ENCODE results near the gene ZNF516.

The ZNF516 gene

DNA sequence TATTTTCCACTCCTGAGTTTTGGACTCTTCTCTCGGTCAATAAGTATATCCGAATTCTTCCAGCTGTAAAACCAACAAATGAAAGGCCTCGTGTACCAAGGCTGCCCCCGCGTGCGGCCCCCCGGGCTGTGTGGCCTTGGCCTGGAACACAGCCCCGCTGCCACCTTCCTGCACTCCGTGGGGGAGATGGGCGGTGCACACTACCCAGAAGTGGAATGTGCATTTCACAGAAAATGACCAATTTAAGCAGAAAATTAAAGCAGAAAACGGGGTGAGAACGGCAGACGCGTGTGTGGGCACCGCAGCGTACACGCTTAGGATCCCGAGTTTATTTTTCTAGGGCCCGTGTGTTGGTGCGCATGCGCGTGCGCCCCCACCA is 34.4 kb upstream of the ZNF516 start:
- no peak for TF ChIP-seq CTCF (IDR thresholded peaks at IDR 0.05; ENCODE audit: insufficient read depth, missing control alignments)
- DNase-seq (ENCODE audit: insufficient read length, low spot score) (no peak), FAIRE-seq (no peak)

DNA sequence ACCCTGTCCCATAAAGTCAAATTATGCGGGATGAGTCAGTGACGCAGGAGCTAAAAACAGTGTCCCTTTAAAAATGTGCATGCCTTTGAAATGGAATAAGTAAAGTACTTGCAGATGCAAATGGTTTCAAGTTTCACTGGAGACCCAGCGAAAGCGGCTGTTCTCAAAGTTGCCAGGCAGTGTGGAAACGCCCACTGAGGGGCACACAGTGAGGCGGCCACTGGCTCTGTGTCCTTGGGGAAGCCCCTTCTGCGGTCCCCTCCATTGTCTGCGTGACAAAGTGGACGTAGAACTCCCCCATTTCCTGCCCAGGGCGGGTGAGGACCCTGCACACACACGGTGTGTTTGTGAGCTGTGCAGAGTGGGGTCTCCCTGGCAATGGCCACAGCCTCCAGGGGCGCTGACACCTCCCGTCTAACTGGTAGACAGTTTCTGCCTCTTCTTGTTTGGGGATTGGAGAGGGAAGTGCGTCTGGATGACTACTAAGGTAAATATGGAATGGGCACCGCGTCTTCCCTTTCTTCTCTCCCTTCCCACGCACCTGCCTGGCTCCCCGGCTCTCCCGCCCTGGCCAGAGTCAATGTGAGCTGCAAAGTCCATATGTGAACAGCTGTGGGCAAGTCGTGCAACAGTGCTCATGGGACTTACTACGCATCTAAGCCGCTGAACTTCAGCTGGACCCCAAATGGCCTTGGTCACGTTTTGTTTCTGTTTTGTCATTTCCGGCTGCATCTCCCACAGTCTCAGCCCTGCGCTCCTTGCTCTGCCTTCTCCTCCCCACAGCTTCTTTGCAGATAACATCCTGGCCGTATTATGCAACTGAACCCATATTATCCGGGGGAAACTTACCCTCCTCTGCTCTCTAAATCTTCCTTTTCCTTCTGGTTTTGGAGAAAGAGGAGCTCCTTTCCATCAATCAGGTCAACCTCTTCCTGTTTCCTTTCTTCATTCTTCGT is 33.7 kb upstream of the ZNF516 start:
- DNase-seq (ENCODE audit: insufficient read length, low spot score) (no peak), FAIRE-seq (peak; percentile 91)
- no peak for TF ChIP-seq CTCF (IDR thresholded peaks at IDR 0.05; ENCODE audit: insufficient read depth, missing control alignments)

- FAIRE-seq = no peak
- no peak for DNase-seq (ENCODE audit: insufficient read length, low spot score)
- no peak for TF ChIP-seq CTCF (IDR thresholded peaks at IDR 0.05; ENCODE audit: insufficient read depth, missing control alignments)
Measured at GRCh38 chr18:76525911-76526310, 30.9 kb upstream of the ZNF516 start.

- DNase-seq (ENCODE audit: insufficient read length, low spot score) = no peak
- FAIRE-seq = no peak
- TF ChIP-seq CTCF (IDR thresholded peaks at IDR 0.05; ENCODE audit: insufficient read depth, missing control alignments) = no peak
Measured at GRCh38 chr18:76524900-76525698, 30.1 kb upstream of the ZNF516 start.

GRCh38 chr18:76524477-76524876 is 29.4 kb upstream of the ZNF516 start:
- DNase-seq (ENCODE audit: insufficient read length, low spot score) = no peak
- no peak for TF ChIP-seq CTCF (IDR thresholded peaks at IDR 0.05; ENCODE audit: insufficient read depth, missing control alignments)

DNA sequence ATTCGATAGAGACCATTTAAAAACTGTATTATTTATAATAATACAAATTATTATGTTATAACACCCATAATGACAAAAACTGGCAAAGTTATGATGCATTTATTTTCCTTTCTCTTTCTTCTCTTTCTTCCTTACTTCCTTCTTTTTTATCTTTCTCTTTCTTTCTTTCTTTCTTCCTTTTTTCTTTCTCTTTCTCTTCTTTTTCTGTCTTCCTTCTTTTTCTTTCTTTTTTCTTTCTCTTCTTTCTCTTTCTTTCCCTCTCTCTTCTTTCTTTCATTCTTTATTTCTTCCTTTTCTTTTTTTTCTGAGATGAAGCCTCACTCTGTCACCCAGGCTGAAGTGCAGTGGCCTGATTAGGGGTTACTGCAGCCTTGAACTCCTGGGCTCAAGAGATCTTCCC is 27.5 kb upstream of the ZNF516 start:
- TF ChIP-seq CTCF (IDR thresholded peaks at IDR 0.05; ENCODE audit: insufficient read depth, missing control alignments) = no peak
- DNase-seq (ENCODE audit: insufficient read length, low spot score) (no peak), FAIRE-seq (peak; percentile 11)

More at GRCh38 chr18:76524477-76524876, 29.4 kb upstream of the ZNF516 start:
- peak; percentile 100 for FAIRE-seq

All from D721Med (cell line).